K562 (cell line): Measurements from ENCODE around the gene UFSP1. TPM values are rescaled to one million over a fixed set of nuclear protein-coding genes. Genes with fewer than 3 reads are reported as not detected.

Experiments used
- E2F3 ChIP-seq: fragments of 250-450 bp; sonication (Bioruptor Pico); IDR thresholded peaks from 2 replicates; pipeline ENCODE4 v1.4.0; 2020; ENCODE audit warnings: mild to moderate bottlenecking
- MED1 ChIP-seq: sonication (generic); formaldehyde crosslinking; IDR thresholded peaks from 2 replicates; pipeline ENCODE4 v1.8.1; 2023; ENCODE audit warnings: missing genetic modification reagents, borderline replicate concordance
- MEIS2 ChIP-seq: fragments of 450-650 bp; IDR thresholded peaks from 2 replicates; pipeline ENCODE4 v1.6.1; 2014; ENCODE audit warnings: mild to moderate bottlenecking; ENCODE audit not compliant: partially characterized antibody
- MTF1 ChIP-seq: fragments of 250-450 bp; sonication (Bioruptor Pico); IDR thresholded peaks from 2 replicates; pipeline ENCODE4 v1.9.0; 2021; ENCODE audit warnings: moderate library complexity, mild to moderate bottlenecking, inconsistent platforms, borderline replicate concordance
- NFE2 ChIP-seq: IDR thresholded peaks from 2 replicates; pipeline ENCODE4 v1.6.1; 2014; ENCODE audit warnings: antibody characterized with exemption, low read depth
- RAD21 ChIP-seq, 2 experiments: fragments of 250-450 bp in 1 of 2; fragments of 450-650 bp in 1 of 2; sonication (Bioruptor Pico) in 1 of 2; formaldehyde crosslinking in 1 of 2; IDR thresholded peaks in 1 of 2; conservative IDR thresholded peaks in 1 of 2; 2 replicates each; pipeline versions ENCODE4 v1.4.0 to v1.8.0; 2020 to 2022; ENCODE audit warnings: mild to moderate bottlenecking in 2 of 2, moderate library complexity in 1 of 2
- TARDBP ChIP-seq: fragments of 450-650 bp; IDR thresholded peaks from 2 replicates; pipeline ENCODE4 v1.6.1; 2016
- TGIF2 ChIP-seq: sonication (generic); formaldehyde crosslinking; IDR thresholded peaks from 2 replicates; pipeline ENCODE4 v1.8.1; 2022; ENCODE audit warnings: mild to moderate bottlenecking, missing genetic modification reagents, moderate library complexity
- ZNF507 ChIP-seq: conservative IDR thresholded peaks from 2 replicates; pipeline ENCODE4 v1.6.1; 2017; ENCODE audit warnings: missing genetic modification characterization, missing compliant biosample characterization
- ZNF699 ChIP-seq: fragments of 250-450 bp; sonication (Bioruptor Pico); IDR thresholded peaks from 2 replicates; pipeline ENCODE4 v1.8.0; 2021; ENCODE audit warnings: mild to moderate bottlenecking, moderate library complexity; ENCODE audit not compliant: insufficient replicate concordance
- polyA plus RNA-seq, 8 experiments: library from polyadenylated mRNA; depleted of rRNA in 4 of 8; stranded (reverse) in 5 of 8; unstranded in 3 of 8; fragments of >200 nt; fragmentation: Nextera tagmentation in 2 of 8; fragmentation: Illumina TruSeq in 1 of 8; extraction: Ambion mirVana in 2 of 8; extraction: Trizol in 1 of 8; gene quantifications; 2 replicates each; pipeline versions ENCODE4 v1.2.1 to v1.2.3, GENCODE V29; 2011 to 2014; ENCODE audit warnings: inconsistent platforms in 1 of 8, missing spikeins in 1 of 8
- total RNA-seq, 7 experiments: library from RNA; depleted of rRNA in 6 of 7; stranded (reverse); fragments of >200 nt in 6 of 7; fragmentation: Illumina TruSeq in 2 of 7; extraction: Trizol in 2 of 7; gene quantifications; 2 replicates each; pipeline versions ENCODE4 v1.2.1 to v1.2.3, GENCODE V29; 2011 to 2021; ENCODE audit warnings: low replicate concordance in 1 of 7
- TF ChIP-seq, protein P1 (sequence below): fragments of 450-650 bp; IDR thresholded peaks from 2 replicates; pipeline ENCODE4 v1.6.1; 2016; ENCODE audit warnings: low read depth
- TF ChIP-seq, protein P2 (sequence below): fragments of 450-650 bp; conservative IDR thresholded peaks from 2 replicates; pipeline ENCODE4 v1.6.1; 2016; ENCODE audit warnings: missing genetic modification characterization, low read depth, mild to moderate bottlenecking, missing compliant biosample characterization, moderate library complexity
- TF ChIP-seq, protein P3 (sequence below): fragments of 250-450 bp; sonication (Bioruptor Pico); IDR thresholded peaks from 2 replicates; pipeline ENCODE4 v1.4.0; 2020; ENCODE audit warnings: mild to moderate bottlenecking
- TF ChIP-seq, protein P4 (sequence below), 2 experiments: fragments of 200-800 bp in 1 of 2; sonication (Bioruptor generic) in 1 of 2; sonication (generic) in 1 of 2; formaldehyde crosslinking in 1 of 2; IDR thresholded peaks in 1 of 2; conservative IDR thresholded peaks in 1 of 2; 2 replicates each; pipeline versions ENCODE4 v1.5.0 to v1.6.1; 2016 to 2020; ENCODE audit warnings: missing compliant biosample characterization in 1 of 2, missing genetic modification characterization in 1 of 2, missing genetic modification reagents in 1 of 2

Gene UFSP1
- total and polyA plus RNA-seq, 9 of the 15 experiments (the other 6 are each of a cell fraction or from before 2014, with no cell fraction given): 0.50 to 18.8 (median 2.1) TPM

DNA sequence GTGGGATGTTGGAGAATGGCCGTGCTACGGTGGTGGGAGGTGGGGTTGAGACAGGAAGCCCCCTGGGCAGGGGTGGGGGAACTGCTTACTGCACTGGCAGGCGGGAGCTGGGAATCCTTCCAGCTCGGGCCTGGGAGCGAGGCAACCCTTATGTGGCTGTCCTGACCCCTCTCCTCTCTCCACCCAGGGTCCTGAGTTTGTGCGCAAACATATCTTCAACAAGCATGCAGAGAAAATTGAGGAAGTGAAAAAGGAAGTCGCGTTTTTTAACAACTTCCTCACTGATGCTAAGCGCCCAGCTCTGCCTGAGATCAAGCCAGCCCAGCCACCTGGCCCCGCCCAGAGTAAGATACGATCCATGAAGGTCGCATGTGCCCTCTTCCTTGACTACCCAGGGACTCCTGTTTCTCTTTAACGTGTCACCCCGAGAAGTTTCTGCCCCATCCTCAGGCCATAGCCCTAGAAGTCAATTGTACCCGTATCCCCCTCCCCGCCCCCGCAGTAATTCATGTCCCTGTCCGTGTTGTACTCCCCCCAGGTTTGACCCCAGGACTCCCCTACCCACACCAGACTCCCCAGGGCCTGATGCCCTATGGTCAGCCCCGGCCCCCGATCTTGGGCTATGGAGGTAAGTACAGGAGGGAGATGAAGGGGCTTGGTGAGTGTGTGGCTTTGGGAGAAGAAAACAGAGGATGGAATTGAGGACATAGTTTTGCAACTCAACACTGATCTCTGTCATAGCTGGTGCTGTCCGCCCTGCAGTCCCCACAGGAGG is 1.8 kb downstream of the UFSP1 start (continued):
- TF ChIP-seq, protein P1, sequence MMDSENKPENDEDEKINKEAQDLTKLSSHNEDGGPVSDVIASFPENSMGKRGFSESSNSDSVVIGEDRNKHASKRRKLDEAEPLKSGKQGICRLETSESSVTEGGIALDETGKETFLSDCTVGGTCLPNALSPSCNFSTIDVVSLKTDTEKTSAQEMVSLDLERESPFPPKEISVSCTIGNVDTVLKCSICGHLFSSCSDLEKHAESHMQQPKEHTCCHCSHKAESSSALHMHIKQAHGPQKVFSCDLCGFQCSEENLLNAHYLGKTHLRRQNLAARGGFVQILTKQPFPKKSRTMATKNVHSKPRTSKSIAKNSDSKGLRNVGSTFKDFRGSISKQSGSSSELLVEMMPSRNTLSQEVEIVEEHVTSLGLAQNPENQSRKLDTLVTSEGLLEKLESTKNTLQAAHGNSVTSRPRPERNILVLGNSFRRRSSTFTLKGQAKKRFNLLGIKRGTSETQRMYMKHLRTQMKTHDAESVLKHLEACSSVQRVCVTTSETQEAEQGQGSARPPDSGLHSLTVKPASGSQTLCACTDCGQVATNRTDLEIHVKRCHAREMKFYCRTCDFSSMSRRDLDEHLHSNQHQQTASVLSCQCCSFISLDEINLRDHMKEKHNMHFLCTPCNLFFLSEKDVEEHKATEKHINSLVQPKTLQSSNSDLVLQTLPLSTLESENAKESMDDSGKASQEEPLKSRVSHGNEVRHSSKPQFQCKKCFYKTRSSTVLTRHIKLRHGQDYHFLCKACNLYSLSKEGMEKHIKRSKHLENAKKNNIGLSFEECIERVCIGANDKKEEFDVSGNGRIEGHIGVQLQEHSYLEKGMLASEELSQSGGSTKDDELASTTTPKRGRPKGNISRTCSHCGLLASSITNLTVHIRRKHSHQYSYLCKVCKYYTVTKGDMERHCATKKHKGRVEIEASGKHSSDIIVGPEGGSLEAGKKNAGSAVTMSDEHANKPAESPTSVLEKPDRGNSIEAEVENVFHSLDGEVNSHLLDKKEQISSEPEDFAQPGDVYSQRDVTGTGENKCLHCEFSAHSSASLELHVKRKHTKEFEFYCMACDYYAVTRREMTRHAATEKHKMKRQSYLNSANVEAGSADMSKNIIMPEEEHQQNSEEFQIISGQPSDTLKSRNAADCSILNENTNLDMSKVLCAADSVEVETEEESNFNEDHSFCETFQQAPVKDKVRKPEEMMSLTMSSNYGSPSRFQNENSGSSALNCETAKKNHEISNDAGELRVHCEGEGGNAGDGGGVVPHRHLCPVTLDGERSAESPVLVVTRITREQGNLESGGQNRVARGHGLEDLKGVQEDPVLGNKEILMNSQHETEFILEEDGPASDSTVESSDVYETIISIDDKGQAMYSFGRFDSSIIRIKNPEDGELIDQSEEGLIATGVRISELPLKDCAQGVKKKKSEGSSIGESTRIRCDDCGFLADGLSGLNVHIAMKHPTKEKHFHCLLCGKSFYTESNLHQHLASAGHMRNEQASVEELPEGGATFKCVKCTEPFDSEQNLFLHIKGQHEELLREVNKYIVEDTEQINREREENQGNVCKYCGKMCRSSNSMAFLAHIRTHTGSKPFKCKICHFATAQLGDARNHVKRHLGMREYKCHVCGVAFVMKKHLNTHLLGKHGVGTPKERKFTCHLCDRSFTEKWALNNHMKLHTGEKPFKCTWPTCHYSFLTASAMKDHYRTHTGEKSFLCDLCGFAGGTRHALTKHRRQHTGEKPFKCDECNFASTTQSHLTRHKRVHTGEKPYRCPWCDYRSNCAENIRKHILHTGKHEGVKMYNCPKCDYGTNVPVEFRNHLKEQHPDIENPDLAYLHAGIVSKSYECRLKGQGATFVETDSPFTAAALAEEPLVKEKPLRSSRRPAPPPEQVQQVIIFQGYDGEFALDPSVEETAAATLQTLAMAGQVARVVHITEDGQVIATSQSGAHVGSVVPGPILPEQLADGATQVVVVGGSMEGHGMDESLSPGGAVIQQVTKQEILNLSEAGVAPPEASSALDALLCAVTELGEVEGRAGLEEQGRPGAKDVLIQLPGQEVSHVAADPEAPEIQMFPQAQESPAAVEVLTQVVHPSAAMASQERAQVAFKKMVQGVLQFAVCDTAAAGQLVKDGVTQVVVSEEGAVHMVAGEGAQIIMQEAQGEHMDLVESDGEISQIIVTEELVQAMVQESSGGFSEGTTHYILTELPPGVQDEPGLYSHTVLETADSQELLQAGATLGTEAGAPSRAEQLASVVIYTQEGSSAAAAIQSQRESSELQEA: no peak
- TF ChIP-seq TARDBP: no peak
- TF ChIP-seq, protein P2, sequence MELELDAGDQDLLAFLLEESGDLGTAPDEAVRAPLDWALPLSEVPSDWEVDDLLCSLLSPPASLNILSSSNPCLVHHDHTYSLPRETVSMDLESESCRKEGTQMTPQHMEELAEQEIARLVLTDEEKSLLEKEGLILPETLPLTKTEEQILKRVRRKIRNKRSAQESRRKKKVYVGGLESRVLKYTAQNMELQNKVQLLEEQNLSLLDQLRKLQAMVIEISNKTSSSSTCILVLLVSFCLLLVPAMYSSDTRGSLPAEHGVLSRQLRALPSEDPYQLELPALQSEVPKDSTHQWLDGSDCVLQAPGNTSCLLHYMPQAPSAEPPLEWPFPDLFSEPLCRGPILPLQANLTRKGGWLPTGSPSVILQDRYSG (tag): no peak
- no peak for TF ChIP-seq ZNF507 (tag)
- TF ChIP-seq TGIF2: no peak
- no peak for TF ChIP-seq MED1 (CRISPR knock-in tag)
- no peak for TF ChIP-seq NFE2
- TF ChIP-seq ZNF699 (CRISPR knock-in tag): no peak
- TF ChIP-seq, protein P3, sequence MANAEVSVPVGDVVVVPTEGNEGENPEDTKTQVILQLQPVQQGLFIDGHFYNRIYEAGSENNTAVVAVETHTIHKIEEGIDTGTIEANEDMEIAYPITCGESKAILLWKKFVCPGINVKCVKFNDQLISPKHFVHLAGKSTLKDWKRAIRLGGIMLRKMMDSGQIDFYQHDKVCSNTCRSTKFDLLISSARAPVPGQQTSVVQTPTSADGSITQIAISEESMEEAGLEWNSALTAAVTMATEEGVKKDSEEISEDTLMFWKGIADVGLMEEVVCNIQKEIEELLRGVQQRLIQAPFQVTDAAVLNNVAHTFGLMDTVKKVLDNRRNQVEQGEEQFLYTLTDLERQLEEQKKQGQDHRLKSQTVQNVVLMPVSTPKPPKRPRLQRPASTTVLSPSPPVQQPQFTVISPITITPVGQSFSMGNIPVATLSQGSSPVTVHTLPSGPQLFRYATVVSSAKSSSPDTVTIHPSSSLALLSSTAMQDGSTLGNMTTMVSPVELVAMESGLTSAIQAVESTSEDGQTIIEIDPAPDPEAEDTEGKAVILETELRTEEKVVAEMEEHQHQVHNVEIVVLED (CRISPR knock-in tag): no peak
- TF ChIP-seq, protein P4, sequence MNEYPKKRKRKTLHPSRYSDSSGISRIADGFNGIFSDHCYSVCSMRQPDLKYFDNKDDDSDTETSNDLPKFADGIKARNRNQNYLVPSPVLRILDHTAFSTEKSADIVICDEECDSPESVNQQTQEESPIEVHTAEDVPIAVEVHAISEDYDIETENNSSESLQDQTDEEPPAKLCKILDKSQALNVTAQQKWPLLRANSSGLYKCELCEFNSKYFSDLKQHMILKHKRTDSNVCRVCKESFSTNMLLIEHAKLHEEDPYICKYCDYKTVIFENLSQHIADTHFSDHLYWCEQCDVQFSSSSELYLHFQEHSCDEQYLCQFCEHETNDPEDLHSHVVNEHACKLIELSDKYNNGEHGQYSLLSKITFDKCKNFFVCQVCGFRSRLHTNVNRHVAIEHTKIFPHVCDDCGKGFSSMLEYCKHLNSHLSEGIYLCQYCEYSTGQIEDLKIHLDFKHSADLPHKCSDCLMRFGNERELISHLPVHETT (CRISPR knock-in tag; conservative IDR thresholded peaks at IDR 0.05 in 1 of 2, IDR thresholded peaks at IDR 0.05 in 1 of 2): peak in 1 of 2 experiments; percentile 71; a peak in 1 of 4 replicates
- no peak for TF ChIP-seq MTF1 (CRISPR knock-in tag)
- no peak for TF ChIP-seq E2F3 (CRISPR knock-in tag)
- no peak for TF ChIP-seq MEIS2
- TF ChIP-seq RAD21 (CRISPR knock-in tag; conservative IDR thresholded peaks at IDR 0.05 in 1 of 2, IDR thresholded peaks at IDR 0.05 in 1 of 2): no peak; a peak in 1 of 4 replicates
